Ovary (tissue), 10 donors: Measurements from ENCODE around the gene LEMD3. TPM values are rescaled to one million over a fixed set of nuclear protein-coding genes. Genes with fewer than 3 reads are reported as not detected.

Source experiments
- DNase-seq, 5 donors: peaks; one replicate each; pipeline ENCODE4 v3.0.0-alpha.2; 2019 to 2020
- H3K27ac ChIP-seq, 2 donors: fragments of 200-600 bp; one replicate each; pipeline versions ENCODE4 v1.5.1 to v1.8.0; 2019 to 2022
- H3K27me3 ChIP-seq: fragments of 200-600 bp; one replicate; pipeline ENCODE4 v1.8.0; 2022
- H3K36me3 ChIP-seq: fragments of 200-600 bp; sonication (generic); one replicate; pipeline ENCODE4 v1.5.1; 2019
- H3K4me1 ChIP-seq: one replicate; pipeline ENCODE4 v1.8.1; 2013; ENCODE audit warnings: mild to moderate bottlenecking, moderate library complexity; ENCODE audit not compliant: insufficient read depth
- H3K4me3 ChIP-seq: fragments of 200-600 bp; sonication (generic); one replicate; pipeline ENCODE4 v1.5.1; 2017
- H3K9me3 ChIP-seq, 2 donors: fragments of 200-600 bp in 1 of 2; sonication (generic) in 1 of 2; one replicate each; pipeline versions ENCODE4 v1.5.1 to v1.8.1; 2013 to 2019; ENCODE audit warnings: mild to moderate bottlenecking in 1 of 2, moderate library complexity in 1 of 2
- EP300 ChIP-seq: sonication (generic); formaldehyde crosslinking; IDR thresholded peaks from one replicate; pipeline ENCODE4 v1.6.1; 2017; ENCODE audit warnings: antibody characterized with exemption
- POLR2A ChIP-seq: fragments of 450-650 bp; IDR thresholded peaks from one replicate; pipeline ENCODE4 v1.6.1; 2017; ENCODE audit warnings: antibody characterized with exemption, mild to moderate bottlenecking, moderate library complexity
- WGBS, 3 donors: extraction: QIAGEN DNeasy Blood & Tissue Kit in 1 of 3; methylation state at CpG; one replicate each; pipeline versions ENCODE4 v1.1.5 to v1.1.7; 2013 to 2017; 5-methylcytosine and 5-hydroxymethylcytosine counted together
- intact Hi-C, 4 donors: fragments of 100-400 bp; cut with DNase I; formaldehyde crosslinking; loops; one replicate each; pipeline versions ENCODE4 v1.11.0 to v1.15.1; 2022 to 2023
- long read RNA-seq, 3 donors: library from polyadenylated mRNA in 2 of 3; unstranded in 2 of 3; transcript quantifications; one replicate each; pipeline ENCODE4 v2.0.0 and lab custom pipeline, GENCODE V29; 2021 to 2026
- polyA plus RNA-seq, 2 donors: library from polyadenylated mRNA; stranded (reverse); fragments of 200-250 nt in 1 of 2; fragments of 350-450 nt in 1 of 2; fragmentation: Illumina TruSeq in 1 of 2; extraction: RNeasy Lipid Tissue Mini Kit (QIAGEN cat#74804) in 1 of 2; gene quantifications; one replicate each; pipeline ENCODE4 v1.2.3, GENCODE V29; 2013 to 2014
- total RNA-seq, 7 donors: library from RNA; depleted of rRNA in 2 of 7; stranded (reverse); fragments of >200 nt in 2 of 7; fragmentation: NEBNext Ultra II Directional in 3 of 7; extraction: Animal tissue kit (Norgen Biotek cat#: 25700) in 3 of 7; gene quantifications; one replicate each; pipeline versions ENCODE4 v1.1.0 to v1.2.4, GENCODE V29; 2016 to 2023
- TF ChIP-seq, protein P1 (sequence below), 3 donors: fragments of 450-650 bp in 2 of 3; fragments of 200-600 bp in 1 of 3; IDR thresholded peaks; one replicate each; pipeline versions ENCODE4 v1.5.1 to v1.8.0; 2016 to 2022; ENCODE audit warnings: antibody characterized with exemption in 3 of 3, mild to moderate bottlenecking in 1 of 3
- donor health status: DM: no; HTN: no; CAD: no; lungs with moderate emphysema.
- donor health status: DM: no; HTN: no; CAD: no.
- donor health status: Bipolar disorder and iron deficiency.
- donor health status: DM: yes; HTN: yes; CAD: no.
- donor health status: DM: no; HTN: no; CAD: no.
- donor health status: DM: yes; HTN: yes; CAD: no.

LEMD3 gene
- total RNA-seq (10 to 100 TPM; 26.3 to 34.8 (median 29.5) TPM), polyA plus RNA-seq (10 to 100 TPM; 11.4 to 21.6 TPM)
- long read RNA-seq, donor 1, full-length matches to known transcripts = 1 of 11 reads
- long read RNA-seq, donor 1, partial matches to known transcripts = 9 of 11 reads
- long read RNA-seq, donor 1, other reads (novel, unspliced or antisense) = 1 of 11 reads
- long read RNA-seq, donor 2, full-length matches to known transcripts = 8 of 8 reads
- long read RNA-seq, donor 2, partial matches to known transcripts = 0 of 8 reads
- long read RNA-seq, donor 2, other reads (novel, unspliced or antisense) = 0 of 8 reads
- long read RNA-seq, donor 3, full-length matches to known transcripts = 49 of 62 reads
- long read RNA-seq, donor 3, partial matches to known transcripts = 3 of 62 reads
- long read RNA-seq, donor 3, other reads (novel, unspliced or antisense) = 10 of 62 reads

DNA sequence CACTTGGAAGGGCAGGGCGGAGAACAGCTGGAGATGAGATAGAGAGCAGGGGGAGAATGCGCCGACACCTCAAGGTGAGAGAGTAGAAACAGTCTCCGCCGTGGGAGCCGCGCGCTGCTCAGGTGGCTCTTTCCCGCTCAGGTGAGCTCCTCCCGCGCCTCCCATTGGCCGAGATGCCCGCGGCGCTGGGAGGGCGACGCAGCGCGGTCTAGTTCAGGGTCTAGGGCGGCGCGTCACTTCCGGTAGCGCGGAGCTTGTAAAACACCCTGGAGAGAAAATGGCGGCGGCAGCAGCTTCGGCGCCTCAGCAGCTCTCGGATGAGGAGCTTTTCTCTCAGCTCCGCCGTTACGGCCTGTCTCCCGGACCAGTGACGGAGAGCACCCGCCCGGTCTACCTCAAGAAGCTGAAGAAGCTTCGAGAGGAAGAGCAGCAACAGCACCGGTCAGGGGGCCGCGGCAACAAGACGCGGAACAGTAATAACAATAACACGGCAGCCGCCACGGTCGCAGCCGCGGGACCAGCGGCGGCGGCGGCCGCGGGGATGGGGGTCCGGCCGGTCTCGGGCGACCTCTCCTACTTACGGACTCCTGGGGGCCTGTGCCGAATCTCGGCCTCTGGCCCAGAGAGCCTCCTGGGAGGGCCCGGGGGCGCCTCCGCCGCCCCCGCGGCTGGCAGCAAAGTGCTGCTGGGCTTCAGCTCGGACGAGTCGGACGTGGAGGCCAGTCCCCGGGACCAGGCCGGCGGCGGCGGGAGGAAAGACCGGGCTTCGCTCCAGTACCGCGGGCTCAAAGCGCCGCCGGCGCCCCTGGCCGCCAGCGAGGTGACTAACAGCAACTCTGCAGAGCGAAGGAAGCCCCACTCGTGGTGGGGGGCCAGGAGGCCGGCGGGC, at the start of gene LEMD3:
LEMD3 (plus strand) TSS at position 264 of the 889 bp plus-strand sequence; CDS start at position 278, 14 bp downstream.
- Histone ChIP-seq H3K27ac (peak within 1 kb of the TSS; percentile 85 to 91), H3K4me3 (peak within 1 kb of the TSS; percentile 66), H3K4me1 (peaks cover 7% of the 10 kb centered on the region), H3K9me3 (no peaks in the 10 kb centered on the region), H3K27me3 (no peaks in the 10 kb centered on the region), H3K36me3 (no peaks in the 10 kb centered on the region)
- TF ChIP-seq EP300 = no peak
- TF ChIP-seq, protein P1, sequence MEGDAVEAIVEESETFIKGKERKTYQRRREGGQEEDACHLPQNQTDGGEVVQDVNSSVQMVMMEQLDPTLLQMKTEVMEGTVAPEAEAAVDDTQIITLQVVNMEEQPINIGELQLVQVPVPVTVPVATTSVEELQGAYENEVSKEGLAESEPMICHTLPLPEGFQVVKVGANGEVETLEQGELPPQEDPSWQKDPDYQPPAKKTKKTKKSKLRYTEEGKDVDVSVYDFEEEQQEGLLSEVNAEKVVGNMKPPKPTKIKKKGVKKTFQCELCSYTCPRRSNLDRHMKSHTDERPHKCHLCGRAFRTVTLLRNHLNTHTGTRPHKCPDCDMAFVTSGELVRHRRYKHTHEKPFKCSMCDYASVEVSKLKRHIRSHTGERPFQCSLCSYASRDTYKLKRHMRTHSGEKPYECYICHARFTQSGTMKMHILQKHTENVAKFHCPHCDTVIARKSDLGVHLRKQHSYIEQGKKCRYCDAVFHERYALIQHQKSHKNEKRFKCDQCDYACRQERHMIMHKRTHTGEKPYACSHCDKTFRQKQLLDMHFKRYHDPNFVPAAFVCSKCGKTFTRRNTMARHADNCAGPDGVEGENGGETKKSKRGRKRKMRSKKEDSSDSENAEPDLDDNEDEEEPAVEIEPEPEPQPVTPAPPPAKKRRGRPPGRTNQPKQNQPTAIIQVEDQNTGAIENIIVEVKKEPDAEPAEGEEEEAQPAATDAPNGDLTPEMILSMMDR (IDR thresholded peaks at IDR 0.05) = peak in 1 of 3 donors; percentile 2
- TF ChIP-seq POLR2A = peak; percentile 83
- 0 to 1% (median 0%) methylated on average over 74 to 91 of the region's 91 CpGs for WGBS, 3 donors
- peak; percentile 88 to 93 (median 90) for DNase-seq
- intact Hi-C loops = no loop called here

DNA sequence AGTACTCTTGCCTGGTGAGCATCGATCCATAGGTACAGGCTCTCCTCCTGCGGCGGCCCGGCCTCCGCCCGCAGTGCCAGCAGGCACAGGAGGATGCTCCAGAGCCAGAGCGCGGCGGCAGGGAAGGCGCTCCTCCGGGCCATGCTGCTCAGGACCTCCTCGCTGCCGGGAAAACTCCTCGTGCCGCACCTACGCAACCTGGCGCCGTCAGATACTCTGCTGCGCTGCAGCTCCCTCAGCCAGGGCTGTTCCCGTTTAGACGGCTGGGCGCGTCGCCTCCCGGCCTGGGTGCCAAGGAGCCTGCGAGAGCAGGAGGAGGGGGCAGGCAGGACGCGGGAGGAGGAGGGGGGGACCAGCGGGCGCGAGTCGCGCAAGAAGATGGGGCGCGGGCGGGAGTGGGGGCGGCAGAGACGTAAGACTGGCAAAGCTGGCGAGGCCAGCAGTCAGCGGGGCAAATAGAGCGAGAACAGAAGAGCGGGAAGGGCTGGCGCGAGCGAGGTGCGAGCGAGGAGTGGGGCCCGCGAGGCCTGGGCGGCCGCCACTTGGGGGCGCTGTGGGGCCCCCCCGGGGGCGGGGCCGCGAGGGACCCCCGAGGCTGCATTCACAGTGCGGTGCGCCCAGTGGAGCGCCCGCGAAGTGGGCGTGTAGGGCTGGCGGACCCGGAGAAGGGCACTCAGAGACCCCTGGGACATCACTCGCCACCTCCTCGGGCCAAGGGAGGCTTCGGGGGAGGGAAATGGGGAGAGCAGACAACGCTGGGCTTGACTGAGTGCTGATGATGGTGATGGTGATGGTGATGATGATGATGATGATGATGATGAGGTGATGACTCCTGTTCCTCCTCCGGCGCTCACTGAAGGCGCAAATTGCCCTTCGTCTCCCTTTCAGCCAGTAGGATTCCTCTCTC, 48.1 kb upstream of the LEMD3 start, which contains the start of gene WIF1:
WIF1 (minus strand) TSS at position 257 of the 907 bp plus-strand sequence; CDS start at position 143, 114 bp downstream.
- 4 to 6% (median 5%) methylated on average over 68 to 73 of the region's 73 CpGs for WGBS, 3 donors
- TF ChIP-seq, protein P1 (IDR thresholded peaks at IDR 0.05) = no peak
- TF ChIP-seq POLR2A (no peak), EP300 (no peak)
- H3K4me3 ChIP-seq = peak within 1 kb of the TSS; percentile 12
- H3K27me3 ChIP-seq = no peaks in the 10 kb centered on the region
- no peaks in the 10 kb centered on the region for H3K4me1 ChIP-seq
- DNase-seq = peak in 1 of 5 donors; percentile 17
- peaks cover 0 to 7% of the 10 kb centered on the region in 2 donors for H3K9me3 ChIP-seq
- intact Hi-C loops = no loop called here
- no peaks in the 10 kb centered on the region for H3K36me3 ChIP-seq
- H3K27ac ChIP-seq = no peak within 1 kb of the TSS

DNA sequence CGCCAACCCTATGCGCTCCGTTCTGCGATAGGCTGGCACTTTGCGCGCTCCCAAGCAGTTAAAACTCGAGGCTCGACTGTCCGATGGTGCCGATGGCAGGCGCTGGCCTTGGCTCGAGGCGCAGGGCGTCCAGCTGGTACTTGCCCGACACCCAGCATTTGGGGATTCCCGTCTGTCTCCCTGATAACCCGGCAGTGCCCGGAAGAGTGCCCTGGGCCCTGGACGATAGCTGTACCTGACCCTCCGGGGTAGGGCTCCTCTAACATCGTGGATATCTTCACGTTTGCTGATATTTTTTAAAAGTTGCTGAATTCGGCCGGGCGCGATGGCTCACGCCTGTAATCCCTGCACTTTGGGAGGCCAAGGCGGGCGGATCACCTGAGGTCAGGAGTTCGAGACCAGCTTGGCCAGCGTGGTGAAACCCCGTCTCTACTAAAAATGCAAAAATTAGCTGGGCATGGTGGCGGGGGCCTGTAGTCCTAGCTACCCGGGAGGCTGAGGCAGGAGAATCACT, 47.4 kb upstream of the LEMD3 start:
- Histone ChIP-seq H3K4me3 (no peak overlapping the region), H3K27ac (no peak overlapping the region), H3K9me3 (peaks cover 0 to 7% of the 10 kb centered on the region in 2 donors), H3K27me3 (no peaks in the 10 kb centered on the region), H3K36me3 (no peaks in the 10 kb centered on the region), H3K4me1 (no peaks in the 10 kb centered on the region)
- DNase-seq = no peak
- WGBS, 3 donors = 75 to 86% (median 84%) methylated on average over 33 to 34 of the region's 34 CpGs
- no peak for TF ChIP-seq EP300
- TF ChIP-seq POLR2A = no peak
- TF ChIP-seq, protein P1 (IDR thresholded peaks at IDR 0.05) = no peak
- intact Hi-C loops = no loop called here
